Mucosa of rectum (tissue), 2 donors: Measurements from ENCODE around the gene TECTA.

Source experiments
- H3K27ac ChIP-seq, 2 donors: one replicate each; pipeline ENCODE4 v1.7.0; 2013; ENCODE audit warnings: inconsistent platforms in 2 of 2, low read depth in 2 of 2, low read length in 2 of 2
- H3K27me3 ChIP-seq, 2 donors: one replicate each; pipeline ENCODE4 v1.7.0; 2013; ENCODE audit warnings: low read length in 2 of 2; ENCODE audit not compliant: control insufficient read depth in 2 of 2, insufficient read depth in 2 of 2
- H3K36me3 ChIP-seq, 2 donors: one replicate each; pipeline ENCODE4 v1.7.0; 2013; ENCODE audit warnings: low read length in 2 of 2; ENCODE audit not compliant: control insufficient read depth in 2 of 2, insufficient read depth in 2 of 2
- H3K4me1 ChIP-seq, 2 donors: one replicate each; pipeline ENCODE4 v1.7.0; 2013; ENCODE audit warnings: low read length in 2 of 2, mild to moderate bottlenecking in 1 of 2; ENCODE audit not compliant: control insufficient read depth in 2 of 2, insufficient read depth in 2 of 2
- H3K4me3 ChIP-seq, 2 donors: one replicate each; pipeline ENCODE4 v1.7.0; 2013; ENCODE audit warnings: low read length in 2 of 2
- H3K9ac ChIP-seq, 2 donors: one replicate each; pipeline ENCODE4 v1.7.0; 2013; ENCODE audit warnings: low read length in 2 of 2, low read depth in 1 of 2, mild to moderate bottlenecking in 1 of 2
- H3K9me3 ChIP-seq, 2 donors: one replicate each; pipeline ENCODE4 v1.7.0; 2013; ENCODE audit warnings: low read length in 2 of 2; ENCODE audit not compliant: control insufficient read depth in 2 of 2
- donor health status: healthy.
- donor health status: Normal muscosa, but diverticular disease.

Gene TECTA

GRCh38 chr11:121089566-121089965 is 11.5 kb upstream of the TECTA start:
- no peaks in the 10 kb centered on the region for H3K4me1 ChIP-seq
- no peak overlapping the region for H3K27ac ChIP-seq
- no peak overlapping the region for H3K4me3 ChIP-seq
- H3K9ac ChIP-seq: no peak overlapping the region
- no peaks in the 10 kb centered on the region for H3K9me3 ChIP-seq
- H3K36me3 ChIP-seq: peaks cover 0 to 10% of the 10 kb centered on the region in 2 donors
- H3K27me3 ChIP-seq: no peaks in the 10 kb centered on the region

GRCh38 chr11:121090145-121090721 is 10.8 kb upstream of the TECTA start:
- H3K36me3 ChIP-seq: peaks cover 0 to 10% of the 10 kb centered on the region in 2 donors
- H3K27ac ChIP-seq: no peak overlapping the region
- H3K4me1 ChIP-seq: no peaks in the 10 kb centered on the region
- no peak overlapping the region for H3K9ac ChIP-seq
- no peaks in the 10 kb centered on the region for H3K9me3 ChIP-seq
- no peaks in the 10 kb centered on the region for H3K27me3 ChIP-seq
- no peak overlapping the region for H3K4me3 ChIP-seq

GRCh38 chr11:121091492-121092152 is 9.4 kb upstream of the TECTA start:
- peaks cover 0 to 10% of the 10 kb centered on the region in 2 donors for H3K36me3 ChIP-seq
- H3K27ac ChIP-seq: no peak overlapping the region
- H3K9ac ChIP-seq: no peak overlapping the region
- no peaks in the 10 kb centered on the region for H3K9me3 ChIP-seq
- no peak overlapping the region for H3K4me3 ChIP-seq
- H3K4me1 ChIP-seq: no peaks in the 10 kb centered on the region
- no peaks in the 10 kb centered on the region for H3K27me3 ChIP-seq

GRCh38 chr11:121095561-121095960 is 5.5 kb upstream of the TECTA start:
- Histone ChIP-seq H3K4me1 (no peaks in the 10 kb centered on the region), H3K36me3 (no peaks in the 10 kb centered on the region), H3K9me3 (no peaks in the 10 kb centered on the region), H3K27me3 (no peaks in the 10 kb centered on the region), H3K27ac (no peak overlapping the region), H3K4me3 (no peak overlapping the region), H3K9ac (no peak overlapping the region)

- Histone ChIP-seq H3K4me3 (no peak overlapping the region), H3K9me3 (no peaks in the 10 kb centered on the region), H3K27ac (no peak overlapping the region), H3K4me1 (no peaks in the 10 kb centered on the region), H3K9ac (no peak overlapping the region), H3K36me3 (no peaks in the 10 kb centered on the region), H3K27me3 (no peaks in the 10 kb centered on the region)
Observed at GRCh38 chr11:121099364-121099763, 1.7 kb upstream of the TECTA start.

GRCh38 chr11:121099885-121100284 is 1.2 kb upstream of the TECTA start:
- H3K9ac ChIP-seq: no peak overlapping the region
- H3K36me3 ChIP-seq: no peaks in the 10 kb centered on the region
- H3K27me3 ChIP-seq: no peaks in the 10 kb centered on the region
- no peaks in the 10 kb centered on the region for H3K9me3 ChIP-seq
- H3K4me3 ChIP-seq: no peak overlapping the region
- H3K4me1 ChIP-seq: no peaks in the 10 kb centered on the region
- no peak overlapping the region for H3K27ac ChIP-seq

- H3K9ac ChIP-seq: no peak overlapping the region
- H3K27me3 ChIP-seq: no peaks in the 10 kb centered on the region
- no peaks in the 10 kb centered on the region for H3K4me1 ChIP-seq
- H3K4me3 ChIP-seq: no peak overlapping the region
- H3K36me3 ChIP-seq: no peaks in the 10 kb centered on the region
- peak overlapping the region in 1 of 2 donors; percentile 23 for H3K27ac ChIP-seq
- H3K9me3 ChIP-seq: no peaks in the 10 kb centered on the region
Observed at GRCh38 chr11:121104312-121104762, 3.3 kb downstream of the TECTA start.

GRCh38 chr11:121105063-121105480 is 4.0 kb downstream of the TECTA start:
- Histone ChIP-seq H3K27me3 (no peaks in the 10 kb centered on the region), H3K4me3 (no peak overlapping the region), H3K4me1 (no peaks in the 10 kb centered on the region), H3K9me3 (no peaks in the 10 kb centered on the region), H3K9ac (no peak overlapping the region), H3K27ac (peak overlapping the region in 1 of 2 donors; percentile 23), H3K36me3 (no peaks in the 10 kb centered on the region)

- H3K27me3 ChIP-seq: no peaks in the 10 kb centered on the region
- H3K27ac ChIP-seq: peak overlapping the region in 1 of 2 donors; percentile 11
- no peaks in the 10 kb centered on the region for H3K4me1 ChIP-seq
- no peaks in the 10 kb centered on the region for H3K36me3 ChIP-seq
- H3K4me3 ChIP-seq: no peak overlapping the region
- no peak overlapping the region for H3K9ac ChIP-seq
- no peaks in the 10 kb centered on the region for H3K9me3 ChIP-seq
Observed at GRCh38 chr11:121105481-121106195, 4.6 kb downstream of the TECTA start.

- Histone ChIP-seq H3K27me3 (no peaks in the 10 kb centered on the region), H3K36me3 (no peaks in the 10 kb centered on the region), H3K4me3 (no peak overlapping the region), H3K27ac (no peak overlapping the region), H3K9me3 (no peaks in the 10 kb centered on the region), H3K9ac (no peak overlapping the region), H3K4me1 (no peaks in the 10 kb centered on the region)
Observed at GRCh38 chr11:121106812-121107211, 5.8 kb downstream of the TECTA start.
